ENCODE data around the gene ADGRL3. TPM values are rescaled to one million over a fixed set of nuclear protein-coding genes. Genes with fewer than 3 reads are reported as not detected.

ADGRL3 gene
- total and polyA plus RNA-seq, 2 donors (not counting 1 experiment from before 2014, with no cell fraction given) = not detected

DNA sequence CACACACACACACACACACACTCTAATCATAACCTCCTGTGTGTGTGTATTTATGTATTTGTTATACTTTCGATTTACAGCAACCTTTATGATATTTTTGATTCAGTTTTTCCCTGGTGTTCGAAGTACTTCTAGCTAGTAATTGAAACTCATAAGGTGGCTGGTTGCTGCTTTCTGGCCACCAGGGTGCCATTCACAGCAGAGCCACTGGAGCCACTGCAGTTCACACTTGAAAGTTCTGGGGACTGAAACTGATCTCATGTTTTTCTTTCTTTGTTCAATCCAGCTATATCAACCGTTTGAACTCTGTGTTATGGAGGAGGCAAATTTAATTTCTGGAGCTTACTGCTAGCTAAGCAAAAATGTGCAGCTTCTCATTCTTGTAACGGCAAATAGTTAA lies 419.4 kb downstream of the ADGRL3 start:
- Mint-ChIP-seq H3K27ac (no peak overlapping the region), H3K4me3 (no peak overlapping the region), H3K4me1 (no peaks in the 10 kb centered on the region), H3K27me3 (no peaks in the 10 kb centered on the region), H3K9me3 (ENCODE audit: insufficient read depth) (peaks cover 4% of the 10 kb centered on the region)
- WGBS (ENCODE audit: insufficient coverage) = 100% methylated on average over 2 of the region's 4 CpGs
- H3K4me1 ChIP-seq (ENCODE audit: control insufficient read depth in 2 of 2, insufficient read depth in 2 of 2, low read length in 2 of 2) = no peaks in the 10 kb centered on the region
- ChIA-PET POLR2A (no interaction called here), CTCF (no interaction called here)
- ATAC-seq (ENCODE audit: low read depth) (no peak), DNase-seq (no peak)
- no peak overlapping the region for H3K4me3 ChIP-seq (ENCODE audit: control extremely low read depth in 1 of 5, extremely low read depth in 1 of 5, insufficient read depth in 1 of 5, low read depth in 2 of 5, low read length in 4 of 5)
- no peaks in the 10 kb centered on the region for H4K20me1 ChIP-seq (ENCODE audit: control insufficient read depth, insufficient read depth, low read length, poor library complexity, severe bottlenecking)
- H3K9ac ChIP-seq (ENCODE audit: low read length) = no peak overlapping the region
- H3K36me3 ChIP-seq (replicated peaks in 1 of 2; ENCODE audit: control extremely low read depth in 1 of 2, control insufficient read depth in 1 of 2, extremely low read depth in 1 of 2, insufficient read depth in 2 of 2, low read length in 1 of 2) = no peaks in the 10 kb centered on the region
- H2AFZ ChIP-seq (ENCODE audit: insufficient read depth, low read depth, low read length, poor library complexity, severe bottlenecking) = no peak overlapping the region
- H3K79me2 ChIP-seq (ENCODE audit: control insufficient read depth, insufficient read depth, low read length) = no peaks in the 10 kb centered on the region
- intact Hi-C loops (cut with micrococcal nuclease) = no loop called here
- TF ChIP-seq EZH2 (IDR thresholded peaks at IDR 0.05; ENCODE audit: borderline replicate concordance, insufficient read depth, low read depth, low read length, poor library complexity, severe bottlenecking) = no peak
- TF ChIP-seq, protein P1, sequence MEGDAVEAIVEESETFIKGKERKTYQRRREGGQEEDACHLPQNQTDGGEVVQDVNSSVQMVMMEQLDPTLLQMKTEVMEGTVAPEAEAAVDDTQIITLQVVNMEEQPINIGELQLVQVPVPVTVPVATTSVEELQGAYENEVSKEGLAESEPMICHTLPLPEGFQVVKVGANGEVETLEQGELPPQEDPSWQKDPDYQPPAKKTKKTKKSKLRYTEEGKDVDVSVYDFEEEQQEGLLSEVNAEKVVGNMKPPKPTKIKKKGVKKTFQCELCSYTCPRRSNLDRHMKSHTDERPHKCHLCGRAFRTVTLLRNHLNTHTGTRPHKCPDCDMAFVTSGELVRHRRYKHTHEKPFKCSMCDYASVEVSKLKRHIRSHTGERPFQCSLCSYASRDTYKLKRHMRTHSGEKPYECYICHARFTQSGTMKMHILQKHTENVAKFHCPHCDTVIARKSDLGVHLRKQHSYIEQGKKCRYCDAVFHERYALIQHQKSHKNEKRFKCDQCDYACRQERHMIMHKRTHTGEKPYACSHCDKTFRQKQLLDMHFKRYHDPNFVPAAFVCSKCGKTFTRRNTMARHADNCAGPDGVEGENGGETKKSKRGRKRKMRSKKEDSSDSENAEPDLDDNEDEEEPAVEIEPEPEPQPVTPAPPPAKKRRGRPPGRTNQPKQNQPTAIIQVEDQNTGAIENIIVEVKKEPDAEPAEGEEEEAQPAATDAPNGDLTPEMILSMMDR (IDR thresholded peaks at IDR 0.05) = no peak
- H3K9me3 ChIP-seq (ENCODE audit: control extremely low read depth in 1 of 3, control insufficient read depth in 2 of 3, insufficient read depth in 1 of 3, low read length in 2 of 3) = no peaks in the 10 kb centered on the region
- no peak overlapping the region for H3K4me2 ChIP-seq (replicated peaks; ENCODE audit: low read depth, low read length, poor library complexity, severe bottlenecking)
- no peaks in the 10 kb centered on the region for H3K27me3 ChIP-seq (replicated peaks in 1 of 4; ENCODE audit: control extremely low read depth in 1 of 4, control insufficient read depth in 3 of 4, insufficient read depth in 4 of 4, low read length in 3 of 4)
- no peak overlapping the region for H3K27ac ChIP-seq (ENCODE audit: low read length in 2 of 2)

DNA sequence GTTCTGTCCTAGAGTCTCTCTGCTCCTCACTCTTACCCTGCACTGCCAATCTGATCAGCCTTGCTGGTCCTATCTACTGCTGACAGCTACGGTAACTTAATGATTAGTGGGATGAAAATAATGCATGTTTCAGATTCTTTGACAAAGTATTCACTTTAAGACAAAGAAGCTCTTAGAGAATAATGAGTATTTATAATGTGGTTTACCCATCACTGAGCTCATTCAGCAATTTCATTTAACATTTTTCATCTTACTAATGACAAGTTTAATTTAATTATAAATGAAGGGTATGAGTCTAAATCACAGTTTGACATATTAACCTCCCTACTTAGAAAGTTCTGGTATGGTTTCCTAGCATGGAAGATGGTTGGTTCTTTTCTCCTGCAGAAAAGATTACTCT lies 428.2 kb downstream of the ADGRL3 start:
- ChIA-PET CTCF (no interaction called here), POLR2A (no interaction called here)
- WGBS (ENCODE audit: insufficient coverage) = no CpG with 5 or more reads among the region's 1 CpG
- Histone ChIP-seq H3K79me2 (ENCODE audit: control insufficient read depth, insufficient read depth, low read length) (no peaks in the 10 kb centered on the region), H4K20me1 (ENCODE audit: control insufficient read depth, insufficient read depth, low read length, poor library complexity, severe bottlenecking) (no peaks in the 10 kb centered on the region), H3K4me2 (replicated peaks; ENCODE audit: low read depth, low read length, poor library complexity, severe bottlenecking) (no peak overlapping the region), H3K4me3 (ENCODE audit: control extremely low read depth in 1 of 5, extremely low read depth in 1 of 5, insufficient read depth in 1 of 5, low read depth in 2 of 5, low read length in 4 of 5) (no peak overlapping the region), H3K27ac (ENCODE audit: low read length in 2 of 2) (no peak overlapping the region), H3K36me3 (replicated peaks in 1 of 2; ENCODE audit: control extremely low read depth in 1 of 2, control insufficient read depth in 1 of 2, extremely low read depth in 1 of 2, insufficient read depth in 2 of 2, low read length in 1 of 2) (no peaks in the 10 kb centered on the region), H3K27me3 (replicated peaks in 1 of 4; ENCODE audit: control extremely low read depth in 1 of 4, control insufficient read depth in 3 of 4, insufficient read depth in 4 of 4, low read length in 3 of 4) (no peaks in the 10 kb centered on the region), H2AFZ (ENCODE audit: insufficient read depth, low read depth, low read length, poor library complexity, severe bottlenecking) (no peak overlapping the region), H3K9me3 (ENCODE audit: control extremely low read depth in 1 of 3, control insufficient read depth in 2 of 3, insufficient read depth in 1 of 3, low read length in 2 of 3) (no peaks in the 10 kb centered on the region), H3K4me1 (ENCODE audit: control insufficient read depth in 2 of 2, insufficient read depth in 2 of 2, low read length in 2 of 2) (no peaks in the 10 kb centered on the region), H3K9ac (ENCODE audit: low read length) (no peak overlapping the region)
- TF ChIP-seq, protein P1 (IDR thresholded peaks at IDR 0.05) = no peak
- TF ChIP-seq EZH2 (IDR thresholded peaks at IDR 0.05; ENCODE audit: borderline replicate concordance, insufficient read depth, low read depth, low read length, poor library complexity, severe bottlenecking) = no peak
- peaks cover 6% of the 10 kb centered on the region for H3K9me3 Mint-ChIP-seq (ENCODE audit: insufficient read depth)
- intact Hi-C loops (cut with micrococcal nuclease) = no loop called here
- H3K27me3 Mint-ChIP-seq = no peaks in the 10 kb centered on the region
- DNase-seq (no peak), ATAC-seq (ENCODE audit: low read depth) (no peak)
- no peaks in the 10 kb centered on the region for H3K4me1 Mint-ChIP-seq
- H3K27ac Mint-ChIP-seq = no peak overlapping the region
- H3K4me3 Mint-ChIP-seq = no peak overlapping the region

All from B cell (primary cell).